Measurements from ENCODE around the gene DAG1.

DNA sequence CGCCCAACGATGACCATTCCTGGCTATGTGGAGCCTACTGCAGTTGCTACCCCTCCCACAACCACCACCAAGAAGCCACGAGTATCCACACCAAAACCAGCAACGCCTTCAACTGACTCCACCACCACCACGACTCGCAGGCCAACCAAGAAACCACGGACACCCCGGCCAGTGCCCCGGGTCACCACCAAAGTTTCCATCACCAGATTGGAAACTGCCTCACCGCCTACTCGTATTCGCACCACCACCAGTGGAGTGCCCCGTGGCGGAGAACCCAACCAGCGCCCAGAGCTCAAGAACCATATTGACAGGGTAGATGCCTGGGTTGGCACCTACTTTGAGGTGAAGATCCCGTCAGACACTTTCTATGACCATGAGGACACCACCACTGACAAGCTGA lies 61.6 kb downstream of the DAG1 start:
- TF ChIP-seq, protein P1, sequence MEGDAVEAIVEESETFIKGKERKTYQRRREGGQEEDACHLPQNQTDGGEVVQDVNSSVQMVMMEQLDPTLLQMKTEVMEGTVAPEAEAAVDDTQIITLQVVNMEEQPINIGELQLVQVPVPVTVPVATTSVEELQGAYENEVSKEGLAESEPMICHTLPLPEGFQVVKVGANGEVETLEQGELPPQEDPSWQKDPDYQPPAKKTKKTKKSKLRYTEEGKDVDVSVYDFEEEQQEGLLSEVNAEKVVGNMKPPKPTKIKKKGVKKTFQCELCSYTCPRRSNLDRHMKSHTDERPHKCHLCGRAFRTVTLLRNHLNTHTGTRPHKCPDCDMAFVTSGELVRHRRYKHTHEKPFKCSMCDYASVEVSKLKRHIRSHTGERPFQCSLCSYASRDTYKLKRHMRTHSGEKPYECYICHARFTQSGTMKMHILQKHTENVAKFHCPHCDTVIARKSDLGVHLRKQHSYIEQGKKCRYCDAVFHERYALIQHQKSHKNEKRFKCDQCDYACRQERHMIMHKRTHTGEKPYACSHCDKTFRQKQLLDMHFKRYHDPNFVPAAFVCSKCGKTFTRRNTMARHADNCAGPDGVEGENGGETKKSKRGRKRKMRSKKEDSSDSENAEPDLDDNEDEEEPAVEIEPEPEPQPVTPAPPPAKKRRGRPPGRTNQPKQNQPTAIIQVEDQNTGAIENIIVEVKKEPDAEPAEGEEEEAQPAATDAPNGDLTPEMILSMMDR (conservative IDR thresholded peaks at IDR 0.05; ENCODE audit: low read depth, low read length): no peak
- TF ChIP-seq EZH2 (IDR thresholded peaks at IDR 0.05; ENCODE audit: low read length, unreplicated experiment): no peak

All from PC-3 (cell line).